HG03175 (cell line): ENCODE data around the gene STAT5B.
A peak's percentile ranks its signal among the peaks of the same experiment; 100 is the strongest.

Experiments
- ATAC-seq: cut with Tn5 transposase; IDR thresholded peaks from one replicate; pipeline ENCODE4 v1.9.1; 2021; ENCODE audit warnings: mild to moderate bottlenecking, moderate library complexity; ENCODE audit not compliant: unreplicated experiment

STAT5B gene

GRCh38 chr17:42183741-42184711 is 92.2 kb downstream of the STAT5B start:
- peak; percentile 63 for ATAC-seq

- ATAC-seq, result no peak
These were observed 93.1 kb downstream of the STAT5B start for GRCh38 chr17:42182927-42183734.

GRCh38 chr17:42181851-42182207 is 94.4 kb downstream of the STAT5B start:
- ATAC-seq, result no peak

GRCh38 chr17:42180922-42181850 is 95.0 kb downstream of the STAT5B start, which contains the start of gene KCNH4:
Gene KCNH4 (minus strand): TSS chr17:42181142. CDS start chr17:42180945, 197 bp downstream.
- peak; percentile 34 for ATAC-seq

- no peak for ATAC-seq
These were observed 95.7 kb downstream of the STAT5B start for GRCh38 chr17:42180411-42180921.

GRCh38 chr17:42179911-42180410 is 96.2 kb downstream of the STAT5B start:
- ATAC-seq, result no peak

GRCh38 chr17:42179335-42179734 is 96.9 kb downstream of the STAT5B start:
- ATAC-seq, result no peak

- ATAC-seq, result peak; percentile 49
These were observed 97.4 kb downstream of the STAT5B start for GRCh38 chr17:42178817-42179216.

- ATAC-seq, result no peak
These were observed 98.5 kb downstream of the STAT5B start for GRCh38 chr17:42177684-42178083.

- ATAC-seq, result no peak
These were observed 101.9 kb downstream of the STAT5B start for GRCh38 chr17:42174126-42174783.

- ATAC-seq, result no peak
These were observed 104.4 kb downstream of the STAT5B start for GRCh38 chr17:42171831-42172230.

- no peak for ATAC-seq
These were observed 106.8 kb downstream of the STAT5B start for GRCh38 chr17:42169351-42169750.

GRCh38 chr17:42167807-42168206 is 108.4 kb downstream of the STAT5B start:
- ATAC-seq, result no peak

GRCh38 chr17:42166196-42166763 is 109.9 kb downstream of the STAT5B start:
- ATAC-seq, result no peak

- no peak for ATAC-seq
These were observed 110.4 kb downstream of the STAT5B start for GRCh38 chr17:42165751-42166150.

- ATAC-seq, result no peak
These were observed 112.3 kb downstream of the STAT5B start for GRCh38 chr17:42163696-42164407.

GRCh38 chr17:42163113-42163512 is 113.1 kb downstream of the STAT5B start:
- no peak for ATAC-seq

- ATAC-seq, result no peak
These were observed 115.7 kb downstream of the STAT5B start for GRCh38 chr17:42160531-42160910.
